ENCODE results near the gene MYO3B. TPM values are rescaled to one million over a fixed set of nuclear protein-coding genes. Genes with fewer than 3 reads are reported as not detected.

MYO3B gene
- total and polyA plus RNA-seq, 11 donors, result 0.09 to 0.19 (median 0.10) TPM; not detected in 8

DNA sequence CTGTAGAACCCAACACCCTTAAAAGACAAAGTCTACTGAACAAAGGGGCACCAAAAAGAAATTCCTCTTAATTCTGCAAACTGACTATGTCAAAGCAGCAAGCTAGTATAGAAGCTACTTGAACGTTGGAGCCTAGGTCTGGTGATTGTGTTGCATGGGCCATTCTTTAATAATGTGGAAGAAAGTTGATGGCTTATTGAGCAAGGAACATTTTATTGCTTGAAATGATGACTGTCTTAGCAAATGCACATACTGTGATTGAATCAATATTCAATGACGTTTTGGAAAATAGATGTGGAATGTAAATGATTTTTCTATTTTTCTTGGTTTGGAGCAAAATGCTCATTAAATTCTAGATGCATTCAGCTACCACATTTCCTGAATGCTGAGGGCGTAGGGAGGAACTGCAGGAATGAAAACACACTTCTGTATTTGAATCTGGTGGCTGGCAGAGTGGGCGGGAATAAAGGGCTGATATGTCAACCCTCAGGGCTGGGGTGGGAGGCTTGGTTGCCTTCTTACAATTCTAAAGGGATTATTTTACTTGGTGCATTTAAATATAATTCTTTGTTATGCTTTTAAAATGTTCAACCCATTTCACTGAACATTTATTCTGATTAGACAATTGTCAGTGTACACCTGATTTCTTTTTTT is 26.5 kb downstream of the MYO3B start:
- DNase-seq (no peak), ATAC-seq (no peak)
- Histone ChIP-seq H3K36me3 (no peaks in the 10 kb centered on the region), H3K4me3 (no peak overlapping the region), H3K4me1 (peaks cover 0 to 4% (median 0%) of the 10 kb centered on the region in 12 donors), H3K27me3 (no peaks in the 10 kb centered on the region), H3K9me3 (peaks cover 0 to 4% (median 0%) of the 10 kb centered on the region in 12 donors), H3K27ac (no peak overlapping the region)
- no peak for TF ChIP-seq POLR2A (IDR thresholded peaks at IDR 0.05)
- TF ChIP-seq, protein P1, sequence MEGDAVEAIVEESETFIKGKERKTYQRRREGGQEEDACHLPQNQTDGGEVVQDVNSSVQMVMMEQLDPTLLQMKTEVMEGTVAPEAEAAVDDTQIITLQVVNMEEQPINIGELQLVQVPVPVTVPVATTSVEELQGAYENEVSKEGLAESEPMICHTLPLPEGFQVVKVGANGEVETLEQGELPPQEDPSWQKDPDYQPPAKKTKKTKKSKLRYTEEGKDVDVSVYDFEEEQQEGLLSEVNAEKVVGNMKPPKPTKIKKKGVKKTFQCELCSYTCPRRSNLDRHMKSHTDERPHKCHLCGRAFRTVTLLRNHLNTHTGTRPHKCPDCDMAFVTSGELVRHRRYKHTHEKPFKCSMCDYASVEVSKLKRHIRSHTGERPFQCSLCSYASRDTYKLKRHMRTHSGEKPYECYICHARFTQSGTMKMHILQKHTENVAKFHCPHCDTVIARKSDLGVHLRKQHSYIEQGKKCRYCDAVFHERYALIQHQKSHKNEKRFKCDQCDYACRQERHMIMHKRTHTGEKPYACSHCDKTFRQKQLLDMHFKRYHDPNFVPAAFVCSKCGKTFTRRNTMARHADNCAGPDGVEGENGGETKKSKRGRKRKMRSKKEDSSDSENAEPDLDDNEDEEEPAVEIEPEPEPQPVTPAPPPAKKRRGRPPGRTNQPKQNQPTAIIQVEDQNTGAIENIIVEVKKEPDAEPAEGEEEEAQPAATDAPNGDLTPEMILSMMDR (IDR thresholded peaks at IDR 0.05), result no peak
- intact Hi-C loops (cut with DNase I), result no loop called here
- 70 to 82% (median 77%) methylated on average over 4 of the region's 4 CpGs for WGBS, 4 donors

DNA sequence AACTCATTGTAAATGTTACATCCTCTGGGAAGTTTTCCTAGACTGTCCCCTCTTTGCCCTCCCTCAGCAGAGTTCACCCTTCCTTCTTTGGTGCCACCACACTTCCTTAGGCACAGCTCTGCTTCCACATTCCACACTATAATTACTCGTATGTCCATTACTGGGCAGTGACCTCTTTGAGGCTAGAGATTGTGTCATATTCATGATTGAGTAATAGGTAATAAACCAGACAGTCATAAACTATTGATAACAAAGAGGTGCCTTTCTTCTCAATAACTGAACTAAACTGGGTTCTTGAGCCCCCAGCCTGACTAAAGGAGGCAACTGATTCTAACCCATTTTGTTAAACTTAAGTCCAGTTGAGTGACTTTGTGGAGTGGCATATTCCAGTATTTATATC is 28.3 kb downstream of the MYO3B start:
- intact Hi-C loops (cut with DNase I), result no loop called here
- peaks cover 0 to 4% (median 0%) of the 10 kb centered on the region in 12 donors for H3K4me1 ChIP-seq
- ATAC-seq (no peak), DNase-seq (no peak)
- H3K27me3 ChIP-seq, result no peaks in the 10 kb centered on the region
- no peak overlapping the region for H3K4me3 ChIP-seq
- WGBS, 4 donors, result 68 to 83% (median 76%) methylated on average over 1 of the region's 1 CpG
- TF ChIP-seq, protein P1 (IDR thresholded peaks at IDR 0.05), result no peak
- TF ChIP-seq POLR2A (IDR thresholded peaks at IDR 0.05), result no peak
- peaks cover 0 to 18% (median 0%) of the 10 kb centered on the region in 12 donors for H3K9me3 ChIP-seq
- H3K36me3 ChIP-seq, result no peaks in the 10 kb centered on the region
- no peak overlapping the region for H3K27ac ChIP-seq

DNA sequence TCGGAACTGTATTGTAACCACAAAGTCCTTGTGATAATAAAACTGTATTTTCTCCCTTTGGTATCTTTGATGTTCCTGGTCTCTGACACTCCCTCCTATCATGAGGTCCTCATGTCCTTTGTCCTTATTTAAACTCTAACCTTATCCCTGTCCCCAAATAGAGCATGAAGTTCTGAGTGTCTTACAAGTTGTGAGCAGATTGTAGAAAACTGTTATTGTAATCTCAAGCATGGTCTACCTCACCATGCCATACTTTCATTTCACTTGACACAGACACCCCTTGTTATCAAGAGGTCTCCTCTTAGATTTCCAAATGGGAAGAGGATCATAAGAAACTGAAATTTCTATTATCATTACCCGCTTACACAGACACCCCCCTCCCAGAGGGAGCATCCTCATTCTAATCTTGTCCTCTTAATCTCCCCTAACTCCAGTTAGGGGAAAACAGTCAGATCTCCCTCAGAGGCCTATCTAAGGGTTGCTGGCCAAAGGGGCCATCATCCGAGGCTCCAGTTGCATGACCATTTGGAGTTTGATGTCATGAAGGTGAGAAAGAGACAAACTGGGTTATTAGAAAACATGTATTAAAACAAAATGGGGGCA is 29.0 kb downstream of the MYO3B start:
- no peak for DNase-seq
- intact Hi-C loops (cut with DNase I), result no loop called here
- no peak for TF ChIP-seq POLR2A (IDR thresholded peaks at IDR 0.05)
- TF ChIP-seq, protein P1 (IDR thresholded peaks at IDR 0.05), result no peak
- peaks cover 0 to 4% (median 0%) of the 10 kb centered on the region in 12 donors for H3K4me1 ChIP-seq
- no peaks in the 10 kb centered on the region for H3K27me3 ChIP-seq
- peaks cover 0 to 18% (median 0%) of the 10 kb centered on the region in 12 donors for H3K9me3 ChIP-seq
- no peak overlapping the region for H3K27ac ChIP-seq
- H3K4me3 ChIP-seq, result no peak overlapping the region
- ATAC-seq, result no peak
- 71 to 91% (median 78%) methylated on average over 3 of the region's 3 CpGs for WGBS, 4 donors
- no peaks in the 10 kb centered on the region for H3K36me3 ChIP-seq

DNA sequence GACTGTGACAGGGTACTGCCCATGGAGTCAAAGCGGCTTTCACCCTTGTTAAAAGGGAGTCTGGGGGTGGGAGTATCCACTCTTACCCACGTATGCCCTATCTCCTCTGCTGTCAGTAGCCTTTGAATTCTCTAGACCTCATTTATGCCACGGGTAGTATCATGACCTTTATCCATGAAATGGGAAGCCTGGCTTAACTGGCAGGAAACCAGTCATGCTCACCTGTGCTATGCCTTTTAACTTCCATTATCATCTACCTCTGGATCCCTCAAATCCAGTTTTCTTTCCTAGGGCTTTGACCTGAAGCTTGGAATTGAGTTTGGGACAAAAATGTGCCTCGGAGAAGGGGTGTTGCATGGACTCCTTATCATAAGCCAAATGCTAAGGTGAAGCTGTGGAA is 30.0 kb downstream of the MYO3B start:
- Histone ChIP-seq H3K36me3 (no peaks in the 10 kb centered on the region), H3K27me3 (no peaks in the 10 kb centered on the region), H3K4me1 (peaks cover 0 to 4% (median 0%) of the 10 kb centered on the region in 12 donors), H3K4me3 (no peak overlapping the region), H3K27ac (no peak overlapping the region), H3K9me3 (peaks cover 0 to 18% (median 0%) of the 10 kb centered on the region in 12 donors)
- no peak for TF ChIP-seq POLR2A (IDR thresholded peaks at IDR 0.05)
- TF ChIP-seq, protein P1 (IDR thresholded peaks at IDR 0.05), result no peak
- intact Hi-C loops (cut with DNase I), result no loop called here
- DNase-seq (no peak), ATAC-seq (no peak)
- 58 to 85% (median 70%) methylated on average over 4 of the region's 4 CpGs for WGBS, 4 donors
